ENCODE data around the gene MAMLD1.

DNA sequence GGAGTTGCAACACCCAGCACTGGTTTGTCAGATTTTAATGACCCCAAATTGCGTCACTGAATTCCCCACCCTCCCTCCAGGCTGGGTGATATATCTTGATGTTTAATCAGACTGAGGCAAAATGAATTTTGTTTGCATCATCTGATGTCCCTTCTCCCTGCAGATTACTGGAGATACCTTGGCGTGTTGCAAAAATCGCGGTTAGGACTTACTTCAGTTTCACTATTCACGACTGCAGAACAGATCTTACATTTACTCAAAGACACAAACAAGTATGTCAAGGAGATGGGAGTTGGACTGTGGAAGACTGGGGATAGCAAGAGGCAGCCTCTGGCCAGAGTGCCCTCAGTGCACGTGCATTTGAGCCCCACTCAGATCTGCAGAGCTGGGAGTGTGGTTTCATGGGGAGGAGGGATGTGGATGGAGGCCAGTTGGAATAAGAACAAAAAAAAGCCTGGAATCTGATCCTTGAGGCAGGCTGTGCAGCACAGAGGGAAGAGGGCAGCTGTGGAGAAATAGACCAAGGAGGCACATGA lies 113.1 kb downstream of the MAMLD1 start:
- TF ChIP-seq EZH2 (IDR thresholded peaks at IDR 0.05; ENCODE audit: insufficient read depth, poor library complexity, severe bottlenecking) (no peak), EZH2phosphoT487 (IDR thresholded peaks at IDR 0.05; ENCODE audit: insufficient read depth, low read depth) (no peak)
